ENCODE measurements around the gene RXFP1. TPM values are rescaled to one million over a fixed set of nuclear protein-coding genes. Genes with fewer than 3 reads are reported as not detected.

RXFP1 gene
- total RNA-seq, 1 donor from 2014 or later, result 6.9 TPM

- intact Hi-C loops (cut with DNase I), result no loop called here
Measured at GRCh38 chr4:158597879-158598596, 76.4 kb downstream of the RXFP1 start.

DNA sequence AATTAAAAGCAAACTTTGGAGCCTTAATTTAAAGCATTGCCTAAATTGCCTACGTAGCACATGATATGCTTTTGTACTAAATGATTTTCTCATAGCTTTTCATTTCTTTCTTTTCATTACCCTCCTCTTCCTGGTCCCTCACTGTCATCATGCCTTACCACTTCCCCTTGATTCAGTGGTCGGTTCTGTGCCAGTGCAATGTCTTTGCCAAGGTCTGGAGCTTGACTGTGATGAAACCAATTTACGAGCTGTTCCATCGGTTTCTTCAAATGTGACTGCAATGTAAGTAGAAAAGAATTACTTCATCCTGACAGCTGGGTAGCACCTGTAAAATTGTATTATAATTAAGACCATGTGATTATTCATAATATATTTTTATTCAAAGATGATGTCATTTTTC is 77.5 kb downstream of the RXFP1 start:
- Histone ChIP-seq H3K27ac (no peak overlapping the region), H3K9me3 (no peaks in the 10 kb centered on the region), H3K4me1 (no peaks in the 10 kb centered on the region), H3K27me3 (ENCODE audit: low read depth) (no peaks in the 10 kb centered on the region), H3K36me3 (no peaks in the 10 kb centered on the region), H3K4me3 (no peak overlapping the region)
- intact Hi-C loops (cut with DNase I), result no loop called here
- DNase-seq, result no peak
- TF ChIP-seq CTCF (IDR thresholded peaks at IDR 0.05), result no peak
- peak; percentile 59 to 61 for ATAC-seq

More at GRCh38 chr4:158597879-158598596, 76.4 kb downstream of the RXFP1 start:
- H3K4me1 ChIP-seq, result no peaks in the 10 kb centered on the region
- H3K4me3 ChIP-seq, result no peak overlapping the region
- ATAC-seq, result no peak
- no peaks in the 10 kb centered on the region for H3K36me3 ChIP-seq
- no peak for DNase-seq
- H3K9me3 ChIP-seq, result no peaks in the 10 kb centered on the region
- no peak overlapping the region for H3K27ac ChIP-seq
- TF ChIP-seq CTCF (IDR thresholded peaks at IDR 0.05), result no peak
- no peaks in the 10 kb centered on the region for H3K27me3 ChIP-seq (ENCODE audit: low read depth)

GRCh38 chr4:158599765-158600498 is 78.2 kb downstream of the RXFP1 start:
- ATAC-seq, result no peak
- H3K9me3 ChIP-seq, result no peaks in the 10 kb centered on the region
- no peak for TF ChIP-seq CTCF (IDR thresholded peaks at IDR 0.05)
- H3K4me1 ChIP-seq, result no peaks in the 10 kb centered on the region
- DNase-seq, result no peak
- no peaks in the 10 kb centered on the region for H3K36me3 ChIP-seq
- no peaks in the 10 kb centered on the region for H3K27me3 ChIP-seq (ENCODE audit: low read depth)
- no peak overlapping the region for H3K4me3 ChIP-seq
- intact Hi-C loops (cut with DNase I), result no loop called here
- H3K27ac ChIP-seq, result no peak overlapping the region

- H3K27ac ChIP-seq, result no peak overlapping the region
- no peak for ATAC-seq
- TF ChIP-seq CTCF (IDR thresholded peaks at IDR 0.05), result no peak
- intact Hi-C loops (cut with DNase I), result no loop called here
- H3K36me3 ChIP-seq, result no peaks in the 10 kb centered on the region
- peaks cover 3% of the 10 kb centered on the region for H3K4me1 ChIP-seq
- no peaks in the 10 kb centered on the region for H3K9me3 ChIP-seq
- no peaks in the 10 kb centered on the region for H3K27me3 ChIP-seq (ENCODE audit: low read depth)
- H3K4me3 ChIP-seq, result no peak overlapping the region
- no peak for DNase-seq
Measured at GRCh38 chr4:158604369-158604768, 82.7 kb downstream of the RXFP1 start.

DNA sequence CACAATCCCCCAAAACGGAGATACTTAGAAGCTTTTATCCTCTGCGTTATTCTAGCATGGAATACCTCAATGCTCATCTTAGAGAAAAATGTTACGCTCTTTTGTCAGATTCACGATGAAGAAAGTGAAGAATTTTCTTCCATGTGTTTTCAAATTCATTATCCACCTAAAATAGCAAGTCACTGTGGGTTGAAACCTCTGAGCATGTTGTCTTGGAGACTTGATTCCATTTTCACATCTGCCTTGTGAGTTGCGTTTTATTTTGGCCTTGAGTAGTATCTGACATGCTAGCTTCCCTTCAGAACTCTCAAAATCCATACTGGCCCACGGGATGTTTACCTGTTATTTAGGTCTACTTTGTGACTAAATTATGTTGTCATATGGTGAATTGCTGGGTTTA is 83.7 kb downstream of the RXFP1 start:
- no peak overlapping the region for H3K27ac ChIP-seq
- ATAC-seq, result no peak
- H3K4me1 ChIP-seq, result peaks cover 7% of the 10 kb centered on the region
- no peaks in the 10 kb centered on the region for H3K36me3 ChIP-seq
- no peak overlapping the region for H3K4me3 ChIP-seq
- H3K27me3 ChIP-seq (ENCODE audit: low read depth), result no peaks in the 10 kb centered on the region
- H3K9me3 ChIP-seq, result no peaks in the 10 kb centered on the region
- no peak for TF ChIP-seq CTCF (IDR thresholded peaks at IDR 0.05)
- DNase-seq, result no peak
- intact Hi-C loops (cut with DNase I), result no loop called here

Data from lower lobe of right lung (tissue), 2 donors.